Osteoblast (primary cell): ENCODE measurements around the gene B3GNT5. TPM values are rescaled to one million over a fixed set of nuclear protein-coding genes. Genes with fewer than 3 reads are reported as not detected.

Source experiments
- DNase-seq: peaks from one replicate; pipeline ENCODE4 v3.0.0; 2011; ENCODE audit warnings: low spot score, mixed read lengths; ENCODE audit not compliant: insufficient read length; ENCODE audit errors: missing footprints
- H2AFZ ChIP-seq: 2 replicates; pipeline ENCODE4 v1.6.0; 2011; ENCODE audit warnings: mild to moderate bottlenecking, low read length
- H3K27ac ChIP-seq: 2 replicates; pipeline ENCODE4 v1.5.1; 2011; ENCODE audit warnings: mild to moderate bottlenecking, low read depth, low read length, moderate library complexity
- H3K27me3 ChIP-seq: 2 replicates; pipeline ENCODE4 v1.6.0; 2012; ENCODE audit warnings: mild to moderate bottlenecking, control low read depth, inconsistent platforms, low read length, moderate library complexity; ENCODE audit not compliant: insufficient read depth
- H3K36me3 ChIP-seq: 2 replicates; pipeline ENCODE4 v1.5.1; 2011; ENCODE audit warnings: mild to moderate bottlenecking, low read length, control low read depth, moderate library complexity; ENCODE audit not compliant: insufficient read depth
- H3K4me1 ChIP-seq: 2 replicates; pipeline ENCODE4 v1.5.1; 2011; ENCODE audit warnings: mild to moderate bottlenecking, low read length, control low read depth, moderate library complexity; ENCODE audit not compliant: insufficient read depth
- H3K4me2 ChIP-seq: 2 replicates; pipeline ENCODE4 v1.6.0; 2011; ENCODE audit warnings: mild to moderate bottlenecking, low read length; ENCODE audit not compliant: insufficient read depth
- H3K4me3 ChIP-seq: fragments of 200-600 bp; sonication (generic); 3 replicates; pipeline ENCODE4 v1.5.1; 2012; ENCODE audit warnings: mild to moderate bottlenecking, low read length, inconsistent platforms; ENCODE audit not compliant: insufficient read depth
- H3K79me2 ChIP-seq: 2 replicates; pipeline ENCODE4 v1.6.0; 2012; ENCODE audit warnings: mild to moderate bottlenecking, low read length, control low read depth, inconsistent platforms; ENCODE audit not compliant: insufficient read depth
- H3K9me3 ChIP-seq: 2 replicates; pipeline ENCODE4 v1.5.1; 2011; ENCODE audit warnings: low read depth, low read length, control low read depth
- H4K20me1 ChIP-seq: 2 replicates; pipeline ENCODE4 v1.6.0; 2012; ENCODE audit warnings: mild to moderate bottlenecking, low read length, control low read depth; ENCODE audit not compliant: insufficient read depth
- total RNA-seq: library from RNA; depleted of rRNA; stranded (reverse); fragments of >200 nt; gene quantifications from 2 replicates; pipeline ENCODE4 v1.2.3, GENCODE V29; 2012
- TF ChIP-seq, protein P1 (sequence below): IDR thresholded peaks from 2 replicates; pipeline ENCODE4 v1.5.1; 2011; ENCODE audit warnings: mild to moderate bottlenecking, low read depth, low read length, moderate library complexity; ENCODE audit errors: extremely low read depth

The B3GNT5 gene, protein sequence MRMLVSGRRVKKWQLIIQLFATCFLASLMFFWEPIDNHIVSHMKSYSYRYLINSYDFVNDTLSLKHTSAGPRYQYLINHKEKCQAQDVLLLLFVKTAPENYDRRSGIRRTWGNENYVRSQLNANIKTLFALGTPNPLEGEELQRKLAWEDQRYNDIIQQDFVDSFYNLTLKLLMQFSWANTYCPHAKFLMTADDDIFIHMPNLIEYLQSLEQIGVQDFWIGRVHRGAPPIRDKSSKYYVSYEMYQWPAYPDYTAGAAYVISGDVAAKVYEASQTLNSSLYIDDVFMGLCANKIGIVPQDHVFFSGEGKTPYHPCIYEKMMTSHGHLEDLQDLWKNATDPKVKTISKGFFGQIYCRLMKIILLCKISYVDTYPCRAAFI
- 0.36 and 0.59 TPM in 2 replicates for total RNA-seq

DNA sequence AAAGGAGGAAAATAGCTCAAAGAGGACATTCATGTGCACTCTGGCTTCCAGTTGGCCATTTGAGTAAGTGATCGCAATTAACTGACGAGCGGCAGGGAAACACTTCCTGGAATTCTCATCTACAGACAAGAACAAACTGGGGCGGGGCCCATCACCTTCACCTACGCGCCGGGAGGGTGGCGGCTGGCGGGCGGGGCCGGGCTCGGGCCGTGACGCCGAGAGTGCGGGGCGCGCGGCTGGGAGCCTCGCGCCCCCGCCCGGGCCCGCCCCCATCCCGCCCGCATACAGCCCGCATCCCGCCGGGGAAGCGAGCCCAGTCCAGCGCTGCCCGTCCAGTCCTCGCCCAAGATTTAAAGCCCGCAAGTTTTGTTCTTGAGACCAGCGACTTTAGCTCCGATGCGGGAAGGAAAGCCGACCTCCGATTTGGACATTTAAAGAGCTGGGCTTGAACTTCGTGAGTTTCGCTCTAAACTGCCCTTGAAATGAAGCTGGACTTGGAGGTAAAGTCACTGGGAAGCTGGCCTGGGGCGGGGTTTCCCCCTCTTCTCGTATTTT, at the start of gene B3GNT5:
TSS of gene B3GNT5 (plus strand) at position 281 of the 555 bp plus-strand sequence. CDS start 16,546 bp downstream, outside the sequence.
- Histone ChIP-seq H2AFZ (peak within 1 kb of the TSS; percentile 94), H3K4me1 (no peaks in the 10 kb centered on the region), H3K4me2 (peak within 1 kb of the TSS; percentile 99), H3K27me3 (peaks cover 7% of the 10 kb centered on the region), H3K79me2 (no peaks in the 10 kb centered on the region), H3K27ac (peak within 1 kb of the TSS; percentile 12), H3K9me3 (no peaks in the 10 kb centered on the region), H3K4me3 (peak within 1 kb of the TSS; percentile 86), H4K20me1 (no peaks in the 10 kb centered on the region), H3K36me3 (no peaks in the 10 kb centered on the region)
- peak; percentile 85 for DNase-seq
- TF ChIP-seq, protein P1, sequence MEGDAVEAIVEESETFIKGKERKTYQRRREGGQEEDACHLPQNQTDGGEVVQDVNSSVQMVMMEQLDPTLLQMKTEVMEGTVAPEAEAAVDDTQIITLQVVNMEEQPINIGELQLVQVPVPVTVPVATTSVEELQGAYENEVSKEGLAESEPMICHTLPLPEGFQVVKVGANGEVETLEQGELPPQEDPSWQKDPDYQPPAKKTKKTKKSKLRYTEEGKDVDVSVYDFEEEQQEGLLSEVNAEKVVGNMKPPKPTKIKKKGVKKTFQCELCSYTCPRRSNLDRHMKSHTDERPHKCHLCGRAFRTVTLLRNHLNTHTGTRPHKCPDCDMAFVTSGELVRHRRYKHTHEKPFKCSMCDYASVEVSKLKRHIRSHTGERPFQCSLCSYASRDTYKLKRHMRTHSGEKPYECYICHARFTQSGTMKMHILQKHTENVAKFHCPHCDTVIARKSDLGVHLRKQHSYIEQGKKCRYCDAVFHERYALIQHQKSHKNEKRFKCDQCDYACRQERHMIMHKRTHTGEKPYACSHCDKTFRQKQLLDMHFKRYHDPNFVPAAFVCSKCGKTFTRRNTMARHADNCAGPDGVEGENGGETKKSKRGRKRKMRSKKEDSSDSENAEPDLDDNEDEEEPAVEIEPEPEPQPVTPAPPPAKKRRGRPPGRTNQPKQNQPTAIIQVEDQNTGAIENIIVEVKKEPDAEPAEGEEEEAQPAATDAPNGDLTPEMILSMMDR: no peak

DNA sequence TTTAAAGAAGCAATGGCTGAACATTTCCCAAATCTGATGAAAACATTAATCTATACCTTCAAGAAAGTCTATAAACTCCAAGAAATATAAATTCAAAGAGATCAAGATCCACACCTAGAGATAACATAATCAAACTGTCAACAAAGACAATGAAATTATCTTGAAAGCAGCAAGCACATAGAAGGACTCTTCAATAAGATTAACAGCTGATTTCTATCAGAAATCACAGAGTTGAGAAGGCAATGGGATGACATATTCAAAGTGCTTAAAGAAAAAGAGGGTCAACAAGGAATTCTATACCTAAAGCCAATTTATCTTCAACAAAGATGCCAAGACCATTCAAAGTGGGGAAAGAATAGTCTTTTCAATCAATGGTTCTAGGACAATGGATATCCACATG, 49.4 kb upstream of the B3GNT5 start:
- no peak for DNase-seq
- H3K4me1 ChIP-seq: no peaks in the 10 kb centered on the region
- no peak overlapping the region for H3K4me2 ChIP-seq
- H4K20me1 ChIP-seq: no peaks in the 10 kb centered on the region
- no peak overlapping the region for H3K27ac ChIP-seq
- H3K4me3 ChIP-seq: no peak overlapping the region
- no peaks in the 10 kb centered on the region for H3K9me3 ChIP-seq
- no peaks in the 10 kb centered on the region for H3K36me3 ChIP-seq
- H3K27me3 ChIP-seq: peaks cover 6% of the 10 kb centered on the region
- TF ChIP-seq, protein P1: no peak
- no peaks in the 10 kb centered on the region for H3K79me2 ChIP-seq
- no peak overlapping the region for H2AFZ ChIP-seq

DNA sequence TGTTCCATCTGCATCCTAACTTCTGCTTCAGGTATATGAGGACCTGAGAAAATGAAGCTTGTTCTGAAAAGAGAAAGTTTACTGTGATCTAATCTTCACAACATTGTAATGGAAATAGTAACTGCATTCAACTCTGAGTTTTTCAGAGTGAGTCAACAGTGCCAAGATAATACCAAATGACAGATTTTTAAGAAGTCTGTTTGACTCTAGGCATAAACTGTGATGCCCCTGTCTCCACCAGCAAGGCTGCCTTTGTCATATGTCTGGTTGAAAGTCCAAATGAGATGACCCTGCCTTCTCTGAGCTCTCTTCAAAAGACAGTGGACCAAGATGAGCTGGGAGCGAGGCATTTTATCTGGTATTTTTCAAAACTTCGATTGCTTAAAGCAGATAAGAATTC, 44.8 kb upstream of the B3GNT5 start:
- Histone ChIP-seq H3K27ac (no peak overlapping the region), H3K9me3 (no peaks in the 10 kb centered on the region), H3K27me3 (peaks cover 4% of the 10 kb centered on the region), H3K4me3 (no peak overlapping the region), H3K79me2 (no peaks in the 10 kb centered on the region), H3K4me2 (no peak overlapping the region), H4K20me1 (no peaks in the 10 kb centered on the region), H3K4me1 (no peaks in the 10 kb centered on the region), H3K36me3 (no peaks in the 10 kb centered on the region), H2AFZ (no peak overlapping the region)
- TF ChIP-seq, protein P1: no peak
- no peak for DNase-seq

DNA sequence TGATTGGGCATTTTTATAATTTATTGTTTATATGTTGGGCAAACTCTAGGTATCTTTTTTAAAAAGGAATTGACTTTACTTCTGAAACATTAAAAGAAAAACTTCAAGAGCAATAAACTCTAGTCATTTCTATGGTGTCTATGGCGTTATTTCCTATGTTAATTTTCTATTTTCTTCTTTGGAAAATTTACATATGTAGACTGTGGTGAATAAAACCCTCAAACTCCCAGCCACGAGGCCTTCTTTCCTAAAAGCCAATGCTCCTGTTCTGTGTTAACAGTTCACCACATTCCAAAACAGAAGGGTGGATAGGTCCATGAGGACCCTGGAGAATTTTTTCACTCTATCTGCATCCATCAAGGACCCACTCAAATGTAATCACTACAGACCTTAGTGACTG, 44.3 kb upstream of the B3GNT5 start:
- TF ChIP-seq, protein P1: no peak
- no peak overlapping the region for H3K4me3 ChIP-seq
- H3K27ac ChIP-seq: no peak overlapping the region
- no peak for DNase-seq
- no peak overlapping the region for H3K4me2 ChIP-seq
- no peaks in the 10 kb centered on the region for H4K20me1 ChIP-seq
- no peaks in the 10 kb centered on the region for H3K36me3 ChIP-seq
- no peaks in the 10 kb centered on the region for H3K79me2 ChIP-seq
- H3K27me3 ChIP-seq: peaks cover 4% of the 10 kb centered on the region
- H3K4me1 ChIP-seq: no peaks in the 10 kb centered on the region
- no peaks in the 10 kb centered on the region for H3K9me3 ChIP-seq
- no peak overlapping the region for H2AFZ ChIP-seq
